Astrocyte of the spinal cord (primary cell): Measurements from ENCODE around the gene DCDC2B.
A peak's percentile ranks its signal among the peaks of the same experiment; 100 is the strongest.

Experiments used
- DNase-seq: peaks from one replicate; pipeline ENCODE4 v3.0.0; 2011; ENCODE audit warnings: low read depth, low spot score
- H3K4me3 ChIP-seq: 2 replicates; pipeline ENCODE4 v1.5.1; 2011; ENCODE audit warnings: low read depth, mild to moderate bottlenecking, low read length, moderate library complexity
- CTCF ChIP-seq: IDR thresholded peaks from 2 replicates; pipeline ENCODE4 v1.5.1; 2012; ENCODE audit warnings: low read depth, mild to moderate bottlenecking, low read length, inconsistent platforms
- in situ Hi-C: cut with HindIII; loops from 2 replicates; pipeline ENCODE4 v1.10.0; 2017; ENCODE audit warnings: low sequenced_read_pairs

Gene DCDC2B

GRCh38 chr1:32234792-32235191 lies 25.9 kb downstream of the DCDC2B start:
- no peak for DNase-seq
- in situ Hi-C loops: no loop called here
- H3K4me3 ChIP-seq: no peak overlapping the region
- no peak for TF ChIP-seq CTCF

GRCh38 chr1:32239337-32239736 lies 30.4 kb downstream of the DCDC2B start:
- no peak for DNase-seq
- H3K4me3 ChIP-seq: no peak overlapping the region
- in situ Hi-C loops: no loop called here
- no peak for TF ChIP-seq CTCF

GRCh38 chr1:32239790-32240139 lies 30.9 kb downstream of the DCDC2B start:
- no peak overlapping the region for H3K4me3 ChIP-seq
- no peak for DNase-seq
- in situ Hi-C loops: no loop called here
- no peak for TF ChIP-seq CTCF

GRCh38 chr1:32240140-32240951 lies 31.5 kb downstream of the DCDC2B start:
- in situ Hi-C loops: no loop called here
- DNase-seq: peak; percentile 33
- TF ChIP-seq CTCF: peak; percentile 26

GRCh38 chr1:32241001-32241763 lies 32.3 kb downstream of the DCDC2B start:
- peak; percentile 50 for DNase-seq
- TF ChIP-seq CTCF: no peak
- in situ Hi-C loops: no loop called here
- H3K4me3 ChIP-seq: peak overlapping the region; percentile 54

More at GRCh38 chr1:32240140-32240951, 31.5 kb downstream of the DCDC2B start:
- H3K4me3 ChIP-seq: peak overlapping the region; percentile 54

GRCh38 chr1:32242341-32242851 lies 33.5 kb downstream of the DCDC2B start:
- no peak for TF ChIP-seq CTCF

More at GRCh38 chr1:32242341-32242851, 33.5 kb downstream of the DCDC2B start:
- DNase-seq: no peak
- in situ Hi-C loops: no loop called here
- no peak overlapping the region for H3K4me3 ChIP-seq
